ENCODE measurements around the gene SPTLC2.
"Not testable (repeated sequence)": the region's sequence is repeated elsewhere in the genome, so short reads cannot be mapped to it uniquely, and the experiment has no call there.

The SPTLC2 gene, protein sequence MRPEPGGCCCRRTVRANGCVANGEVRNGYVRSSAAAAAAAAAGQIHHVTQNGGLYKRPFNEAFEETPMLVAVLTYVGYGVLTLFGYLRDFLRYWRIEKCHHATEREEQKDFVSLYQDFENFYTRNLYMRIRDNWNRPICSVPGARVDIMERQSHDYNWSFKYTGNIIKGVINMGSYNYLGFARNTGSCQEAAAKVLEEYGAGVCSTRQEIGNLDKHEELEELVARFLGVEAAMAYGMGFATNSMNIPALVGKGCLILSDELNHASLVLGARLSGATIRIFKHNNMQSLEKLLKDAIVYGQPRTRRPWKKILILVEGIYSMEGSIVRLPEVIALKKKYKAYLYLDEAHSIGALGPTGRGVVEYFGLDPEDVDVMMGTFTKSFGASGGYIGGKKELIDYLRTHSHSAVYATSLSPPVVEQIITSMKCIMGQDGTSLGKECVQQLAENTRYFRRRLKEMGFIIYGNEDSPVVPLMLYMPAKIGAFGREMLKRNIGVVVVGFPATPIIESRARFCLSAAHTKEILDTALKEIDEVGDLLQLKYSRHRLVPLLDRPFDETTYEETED

DNA sequence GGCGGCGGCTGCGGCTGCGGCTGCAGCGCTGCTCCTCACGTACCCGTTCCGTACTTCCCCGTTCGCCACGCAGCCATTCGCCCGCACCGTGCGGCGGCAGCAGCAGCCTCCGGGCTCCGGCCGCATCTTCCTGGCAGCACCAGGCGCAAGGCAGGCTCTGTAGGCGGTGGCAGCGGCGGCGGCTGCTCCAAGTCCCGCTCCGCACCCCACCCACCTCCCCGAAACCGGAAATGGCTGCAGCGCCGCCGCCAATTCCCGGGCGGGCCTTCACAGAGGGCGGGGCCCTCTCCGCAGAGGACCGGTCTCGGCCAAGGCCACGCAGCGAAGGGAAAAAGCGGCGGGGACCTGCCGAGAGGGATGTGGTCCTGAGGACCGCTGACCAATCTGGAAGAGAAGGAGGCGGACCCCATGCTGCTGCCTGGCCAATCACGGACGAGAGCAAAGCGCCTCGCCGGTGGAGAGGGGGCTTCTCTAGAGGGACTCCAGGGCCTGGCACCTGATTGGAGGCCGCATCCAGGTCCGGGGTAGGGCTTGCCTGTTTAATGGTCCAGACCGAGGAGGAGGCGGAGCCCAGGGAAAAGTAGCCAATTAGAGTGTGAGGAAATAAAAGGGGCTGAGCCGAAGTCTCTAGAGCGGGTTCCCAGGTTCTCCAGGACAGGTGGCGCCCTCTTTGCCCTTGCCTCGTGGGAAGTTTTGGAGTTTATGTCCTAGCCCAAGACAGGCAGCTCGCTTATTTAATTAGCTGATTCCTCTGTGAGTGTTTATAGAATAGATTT is at the start of gene SPTLC2:
SPTLC2 (minus strand) TSS at position 184 of the 776 bp plus-strand sequence; CDS start at position 126, 58 bp downstream.
- Histone ChIP-seq H3K4me3 (ENCODE audit: low read length, poor library complexity, severe bottlenecking) (peak within 1 kb of the TSS; percentile 81), H3K27me3 (ENCODE audit: insufficient read depth, low read length, poor library complexity, severe bottlenecking) (no peaks in the 10 kb centered on the region), H2AFZ (ENCODE audit: low read length) (peak within 1 kb of the TSS; percentile 73), H3K4me2 (ENCODE audit: low read depth, low read length, poor library complexity, severe bottlenecking) (peak within 1 kb of the TSS; percentile 88), H4K20me1 (ENCODE audit: insufficient read depth, low read length, poor library complexity, severe bottlenecking) (peaks cover 31% of the 10 kb centered on the region), H3K79me2 (ENCODE audit: insufficient read depth, low read length) (peaks cover 43% of the 10 kb centered on the region), H3K9me3 (ENCODE audit: insufficient read depth, low read depth, low read length) (no peaks in the 10 kb centered on the region), H3K9ac (ENCODE audit: low read depth, low read length, poor library complexity, severe bottlenecking) (peak within 1 kb of the TSS; percentile 79), H3F3A (ENCODE audit: low read depth) (no peaks in the 10 kb centered on the region), H3K9me2 (replicated peaks; ENCODE audit: low read depth, low read length) (no peaks in the 10 kb centered on the region), H3K4me1 (ENCODE audit: insufficient read depth, low read length, poor library complexity, severe bottlenecking) (peaks cover 27% of the 10 kb centered on the region), H3K36me3 (ENCODE audit: insufficient read depth, low read length) (no peaks in the 10 kb centered on the region)
- TF ChIP-seq EZH2phosphoT487 (IDR thresholded peaks at IDR 0.05; ENCODE audit: borderline replicate concordance), result no peak
- TF ChIP-seq, protein P1, sequence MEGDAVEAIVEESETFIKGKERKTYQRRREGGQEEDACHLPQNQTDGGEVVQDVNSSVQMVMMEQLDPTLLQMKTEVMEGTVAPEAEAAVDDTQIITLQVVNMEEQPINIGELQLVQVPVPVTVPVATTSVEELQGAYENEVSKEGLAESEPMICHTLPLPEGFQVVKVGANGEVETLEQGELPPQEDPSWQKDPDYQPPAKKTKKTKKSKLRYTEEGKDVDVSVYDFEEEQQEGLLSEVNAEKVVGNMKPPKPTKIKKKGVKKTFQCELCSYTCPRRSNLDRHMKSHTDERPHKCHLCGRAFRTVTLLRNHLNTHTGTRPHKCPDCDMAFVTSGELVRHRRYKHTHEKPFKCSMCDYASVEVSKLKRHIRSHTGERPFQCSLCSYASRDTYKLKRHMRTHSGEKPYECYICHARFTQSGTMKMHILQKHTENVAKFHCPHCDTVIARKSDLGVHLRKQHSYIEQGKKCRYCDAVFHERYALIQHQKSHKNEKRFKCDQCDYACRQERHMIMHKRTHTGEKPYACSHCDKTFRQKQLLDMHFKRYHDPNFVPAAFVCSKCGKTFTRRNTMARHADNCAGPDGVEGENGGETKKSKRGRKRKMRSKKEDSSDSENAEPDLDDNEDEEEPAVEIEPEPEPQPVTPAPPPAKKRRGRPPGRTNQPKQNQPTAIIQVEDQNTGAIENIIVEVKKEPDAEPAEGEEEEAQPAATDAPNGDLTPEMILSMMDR (conservative IDR thresholded peaks at IDR 0.05; ENCODE audit: low read length), result peak; percentile 44

DNA sequence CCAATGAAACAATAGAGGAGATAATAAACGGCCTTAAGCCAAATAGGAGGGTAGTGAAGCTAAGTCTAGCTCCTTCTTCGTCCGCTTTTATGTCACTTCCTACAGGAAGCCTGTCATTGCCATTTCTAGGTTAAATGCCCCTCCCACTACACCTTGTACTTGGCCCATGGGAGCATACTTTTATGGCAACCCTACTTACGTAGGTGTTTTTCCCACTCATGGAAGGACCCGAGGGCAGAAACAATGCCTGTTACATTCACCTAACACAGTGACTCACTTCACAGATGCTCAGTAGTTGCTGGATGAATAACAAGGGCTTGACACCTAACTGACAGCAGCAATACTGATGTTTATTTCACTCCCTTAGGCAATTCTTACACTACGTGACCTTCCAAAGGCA is 46.9 kb upstream of the SPTLC2 start:
- Histone ChIP-seq H2AFZ (ENCODE audit: low read length) (no peak overlapping the region), H3F3A (ENCODE audit: low read depth) (no peaks in the 10 kb centered on the region), H4K20me1 (ENCODE audit: insufficient read depth, low read length, poor library complexity, severe bottlenecking) (no peaks in the 10 kb centered on the region), H3K4me1 (ENCODE audit: insufficient read depth, low read length, poor library complexity, severe bottlenecking) (no peaks in the 10 kb centered on the region), H3K36me3 (ENCODE audit: insufficient read depth, low read length) (no peaks in the 10 kb centered on the region), H3K4me3 (ENCODE audit: low read length, poor library complexity, severe bottlenecking) (no peak overlapping the region), H3K9ac (ENCODE audit: low read depth, low read length, poor library complexity, severe bottlenecking) (no peak overlapping the region), H3K9me2 (replicated peaks; ENCODE audit: low read depth, low read length) (no peaks in the 10 kb centered on the region), H3K79me2 (ENCODE audit: insufficient read depth, low read length) (no peaks in the 10 kb centered on the region), H3K9me3 (ENCODE audit: insufficient read depth, low read depth, low read length) (no peaks in the 10 kb centered on the region), H3K4me2 (ENCODE audit: low read depth, low read length, poor library complexity, severe bottlenecking) (no peak overlapping the region), H3K27me3 (ENCODE audit: insufficient read depth, low read length, poor library complexity, severe bottlenecking) (no peaks in the 10 kb centered on the region)
- no peak for TF ChIP-seq EZH2phosphoT487 (IDR thresholded peaks at IDR 0.05; ENCODE audit: borderline replicate concordance)
- TF ChIP-seq, protein P1 (conservative IDR thresholded peaks at IDR 0.05; ENCODE audit: low read length), result no peak

DNA sequence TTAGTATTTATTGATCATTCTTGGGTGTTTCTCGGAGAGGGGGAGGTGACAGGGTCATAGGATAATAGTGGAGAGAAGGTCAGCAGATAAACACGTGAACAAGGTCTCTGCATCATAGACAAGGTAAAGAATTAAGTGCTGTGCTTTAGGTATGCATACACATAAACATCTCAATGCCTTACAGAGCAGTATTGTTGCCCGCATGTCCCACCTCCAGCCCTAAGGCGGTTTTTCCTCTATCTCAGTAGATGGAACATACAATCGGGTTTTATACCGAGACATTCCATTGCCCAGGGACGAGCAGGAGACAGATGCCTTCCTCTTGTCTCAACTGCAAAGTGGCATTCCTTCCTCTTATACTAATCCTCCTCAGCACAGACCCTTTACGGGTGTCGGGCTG is 45.1 kb upstream of the SPTLC2 start:
- H3K9me2 ChIP-seq (replicated peaks; ENCODE audit: low read depth, low read length); H3K36me3 ChIP-seq (ENCODE audit: insufficient read depth, low read length); H3F3A ChIP-seq (ENCODE audit: low read depth); H4K20me1 ChIP-seq (ENCODE audit: insufficient read depth, low read length, poor library complexity, severe bottlenecking); H3K9ac ChIP-seq (ENCODE audit: low read depth, low read length, poor library complexity, severe bottlenecking); H3K4me2 ChIP-seq (ENCODE audit: low read depth, low read length, poor library complexity, severe bottlenecking); H3K27me3 ChIP-seq (ENCODE audit: insufficient read depth, low read length, poor library complexity, severe bottlenecking); H2AFZ ChIP-seq (ENCODE audit: low read length); H3K9me3 ChIP-seq (ENCODE audit: insufficient read depth, low read depth, low read length); H3K4me1 ChIP-seq (ENCODE audit: insufficient read depth, low read length, poor library complexity, severe bottlenecking); H3K4me3 ChIP-seq (ENCODE audit: low read length, poor library complexity, severe bottlenecking); H3K79me2 ChIP-seq (ENCODE audit: insufficient read depth, low read length): not testable (repeated sequence)
